Vagina (tissue), 2 donors: ENCODE results near the gene FOXE1. TPM values are rescaled to one million over a fixed set of nuclear protein-coding genes. Genes with fewer than 3 reads are reported as not detected.

Source experiments
- DNase-seq, 2 donors: peaks; one replicate each; pipeline ENCODE4 v3.0.0-alpha.2; 2017; ENCODE audit errors: extremely low spot score in 2 of 2
- H3K27ac ChIP-seq: fragments of 200-600 bp; sonication (generic); one replicate; pipeline ENCODE4 v1.5.1; 2019
- H3K27me3 ChIP-seq: fragments of 200-600 bp; sonication (generic); one replicate; pipeline ENCODE4 v1.5.1; 2019
- H3K36me3 ChIP-seq, 2 donors: fragments of 200-600 bp; sonication (generic); one replicate each; pipeline ENCODE4 v1.5.1; 2017 to 2019
- H3K4me1 ChIP-seq: fragments of 200-600 bp; sonication (generic); one replicate; pipeline ENCODE4 v1.5.1; 2019
- H3K4me3 ChIP-seq, 2 donors: fragments of 200-600 bp; sonication (generic); 1 replicate in 1 of 2; 2 replicates in 1 of 2; pipeline ENCODE4 v1.5.1; 2016 to 2019
- H3K9me3 ChIP-seq: fragments of 200-600 bp; sonication (generic); one replicate; pipeline ENCODE4 v1.5.1; 2019
- POLR2A ChIP-seq, 2 donors: fragments of 450-650 bp; IDR thresholded peaks; one replicate each; pipeline ENCODE4 v1.6.1; 2017; ENCODE audit warnings: antibody characterized with exemption in 2 of 2, mild to moderate bottlenecking in 2 of 2, moderate library complexity in 2 of 2
- POLR2AphosphoS5 ChIP-seq, 2 donors: sonication (generic); formaldehyde crosslinking; IDR thresholded peaks; one replicate each; pipeline ENCODE4 v1.9.0; 2017; ENCODE audit warnings: antibody characterized with exemption in 2 of 2, mild to moderate bottlenecking in 2 of 2, low read depth in 1 of 2; ENCODE audit not compliant: insufficient read depth in 1 of 2
- intact Hi-C: fragments of 100-400 bp; cut with DNase I; formaldehyde crosslinking; loops from one replicate; pipeline ENCODE4 v1.15.1; 2023
- total RNA-seq: library from RNA; depleted of rRNA; stranded (reverse); fragments of >200 nt; gene quantifications from one replicate; pipeline ENCODE4 v1.2.3, GENCODE V29; 2016
- TF ChIP-seq, protein P1 (sequence below), 3 experiments: fragments of 450-650 bp in 2 of 3; fragments of 200-600 bp in 1 of 3; sonication (generic) in 1 of 3; IDR thresholded peaks; one replicate each; pipeline ENCODE4 v1.5.1; 2017 to 2019; ENCODE audit warnings: antibody characterized with exemption in 3 of 3, mild to moderate bottlenecking in 2 of 3, moderate library complexity in 2 of 3

Gene FOXE1
- total RNA-seq, 1 donor from 2014 or later: 7.9 TPM

DNA sequence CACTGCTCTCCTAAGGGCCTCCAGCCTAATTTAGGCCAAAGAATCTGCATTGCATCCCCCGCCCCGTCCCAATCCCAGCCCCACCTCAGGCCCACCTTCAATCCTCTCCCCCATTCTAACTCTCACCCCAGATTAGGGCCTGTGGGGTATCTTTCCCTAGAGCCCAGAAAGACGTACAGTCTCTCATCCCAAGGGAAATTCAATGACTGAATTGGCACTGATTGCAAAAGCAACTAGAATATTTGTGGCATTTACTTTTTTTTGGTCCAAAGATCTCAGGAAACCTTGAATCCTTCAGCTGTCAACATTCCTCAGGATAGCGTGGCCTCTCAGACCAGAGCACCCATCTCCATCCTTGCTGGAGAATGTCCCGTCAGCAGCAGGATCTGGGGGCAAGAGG is 38.7 kb downstream of the FOXE1 start:
- TF ChIP-seq POLR2A (IDR thresholded peaks at IDR 0.05) (no peak), POLR2AphosphoS5 (IDR thresholded peaks at IDR 0.05; ENCODE audit: insufficient read depth in 1 of 2, low read depth in 1 of 2) (no peak)
- TF ChIP-seq, protein P1, sequence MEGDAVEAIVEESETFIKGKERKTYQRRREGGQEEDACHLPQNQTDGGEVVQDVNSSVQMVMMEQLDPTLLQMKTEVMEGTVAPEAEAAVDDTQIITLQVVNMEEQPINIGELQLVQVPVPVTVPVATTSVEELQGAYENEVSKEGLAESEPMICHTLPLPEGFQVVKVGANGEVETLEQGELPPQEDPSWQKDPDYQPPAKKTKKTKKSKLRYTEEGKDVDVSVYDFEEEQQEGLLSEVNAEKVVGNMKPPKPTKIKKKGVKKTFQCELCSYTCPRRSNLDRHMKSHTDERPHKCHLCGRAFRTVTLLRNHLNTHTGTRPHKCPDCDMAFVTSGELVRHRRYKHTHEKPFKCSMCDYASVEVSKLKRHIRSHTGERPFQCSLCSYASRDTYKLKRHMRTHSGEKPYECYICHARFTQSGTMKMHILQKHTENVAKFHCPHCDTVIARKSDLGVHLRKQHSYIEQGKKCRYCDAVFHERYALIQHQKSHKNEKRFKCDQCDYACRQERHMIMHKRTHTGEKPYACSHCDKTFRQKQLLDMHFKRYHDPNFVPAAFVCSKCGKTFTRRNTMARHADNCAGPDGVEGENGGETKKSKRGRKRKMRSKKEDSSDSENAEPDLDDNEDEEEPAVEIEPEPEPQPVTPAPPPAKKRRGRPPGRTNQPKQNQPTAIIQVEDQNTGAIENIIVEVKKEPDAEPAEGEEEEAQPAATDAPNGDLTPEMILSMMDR (IDR thresholded peaks at IDR 0.05): no peak
- intact Hi-C loops: no loop called here
- H3K27ac ChIP-seq: no peak overlapping the region
- no peaks in the 10 kb centered on the region for H3K27me3 ChIP-seq
- H3K9me3 ChIP-seq: no peaks in the 10 kb centered on the region
- H3K36me3 ChIP-seq: no peaks in the 10 kb centered on the region
- no peaks in the 10 kb centered on the region for H3K4me1 ChIP-seq
- no peak for DNase-seq
- H3K4me3 ChIP-seq: no peak overlapping the region

DNA sequence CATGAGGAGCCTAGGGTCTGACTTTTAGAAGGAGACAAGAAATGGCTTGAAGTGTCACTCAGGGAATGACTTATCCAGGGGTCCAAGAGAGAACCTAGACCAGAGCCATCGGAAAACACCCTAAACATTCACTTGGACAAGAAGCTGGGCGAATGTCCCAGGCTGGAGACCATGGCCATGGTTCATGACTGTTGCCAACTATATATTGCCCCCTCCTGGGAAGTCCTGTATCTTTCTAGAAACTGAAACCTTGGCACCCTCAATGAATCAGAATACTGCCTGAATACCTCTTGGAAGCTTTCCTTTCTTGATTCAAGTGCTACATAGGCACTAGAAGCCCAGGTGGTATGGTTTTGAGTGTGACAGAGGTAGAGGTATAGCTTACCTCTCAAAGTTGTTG is 39.4 kb downstream of the FOXE1 start:
- Histone ChIP-seq H3K27me3 (no peaks in the 10 kb centered on the region), H3K36me3 (no peaks in the 10 kb centered on the region), H3K27ac (no peak overlapping the region), H3K4me3 (no peak overlapping the region), H3K9me3 (no peaks in the 10 kb centered on the region), H3K4me1 (no peaks in the 10 kb centered on the region)
- TF ChIP-seq, protein P1 (IDR thresholded peaks at IDR 0.05): no peak
- TF ChIP-seq POLR2A (IDR thresholded peaks at IDR 0.05) (no peak), POLR2AphosphoS5 (IDR thresholded peaks at IDR 0.05; ENCODE audit: insufficient read depth in 1 of 2, low read depth in 1 of 2) (no peak)
- DNase-seq: no peak
- intact Hi-C loops: no loop called here

DNA sequence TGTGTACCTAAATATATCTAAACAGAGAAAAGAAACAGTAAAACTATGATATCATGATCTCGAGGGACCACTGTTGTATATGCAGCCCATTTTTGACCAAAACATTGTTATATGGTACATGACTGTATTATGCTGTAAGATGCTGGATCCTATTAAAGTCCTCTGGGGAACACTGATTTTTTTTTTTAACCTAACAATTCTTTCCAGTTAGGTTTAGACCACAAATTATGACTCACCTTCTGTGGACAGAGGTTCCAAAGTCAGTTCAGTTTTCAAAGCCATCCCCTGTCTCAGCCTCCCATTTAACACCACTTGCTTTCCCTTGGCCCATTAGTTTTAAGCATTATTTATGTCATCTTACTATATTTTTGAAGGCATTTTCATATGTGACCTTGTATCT is 42.2 kb downstream of the FOXE1 start:
- Histone ChIP-seq H3K27me3 (no peaks in the 10 kb centered on the region), H3K9me3 (no peaks in the 10 kb centered on the region), H3K4me1 (peaks cover 4% of the 10 kb centered on the region), H3K4me3 (no peak overlapping the region), H3K36me3 (no peaks in the 10 kb centered on the region), H3K27ac (no peak overlapping the region)
- DNase-seq: no peak
- TF ChIP-seq, protein P1 (IDR thresholded peaks at IDR 0.05): no peak
- TF ChIP-seq POLR2AphosphoS5 (IDR thresholded peaks at IDR 0.05; ENCODE audit: insufficient read depth in 1 of 2, low read depth in 1 of 2) (no peak), POLR2A (IDR thresholded peaks at IDR 0.05) (no peak)
- intact Hi-C loops: no loop called here

DNA sequence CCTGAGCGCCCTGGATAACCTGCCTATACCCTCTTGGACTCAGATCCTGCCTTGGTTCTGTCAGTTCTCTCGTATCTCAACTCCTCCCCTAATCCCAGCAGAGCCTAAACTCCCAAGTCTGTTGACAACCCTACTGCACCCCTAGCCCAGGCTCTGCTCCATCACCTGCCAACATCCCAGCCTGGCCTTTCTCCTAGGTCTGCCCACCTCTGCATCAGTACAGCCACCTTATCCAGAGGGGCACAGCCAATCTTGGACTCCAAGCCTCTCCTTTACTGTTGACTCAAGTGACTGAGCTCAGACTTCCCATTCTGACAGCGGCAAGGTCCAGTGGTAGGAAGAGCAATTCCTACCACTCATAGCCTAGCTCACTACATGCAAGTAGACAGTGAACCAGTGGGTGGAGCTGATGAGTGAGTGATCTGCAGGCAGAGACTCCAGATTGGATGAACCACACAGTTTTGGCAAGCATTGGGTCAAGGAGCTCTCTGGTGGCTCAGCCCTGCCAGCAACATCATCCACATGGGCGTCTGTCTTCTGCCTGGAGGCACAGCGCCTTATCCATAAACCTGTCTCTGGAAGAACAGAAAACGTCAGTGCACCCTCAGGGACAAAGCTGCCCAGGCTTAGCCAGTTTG is 42.8 kb downstream of the FOXE1 start:
- Histone ChIP-seq H3K27ac (no peak overlapping the region), H3K27me3 (no peaks in the 10 kb centered on the region), H3K36me3 (no peaks in the 10 kb centered on the region), H3K9me3 (no peaks in the 10 kb centered on the region), H3K4me3 (no peak overlapping the region), H3K4me1 (peaks cover 10% of the 10 kb centered on the region)
- no peak for TF ChIP-seq POLR2A (IDR thresholded peaks at IDR 0.05)
- TF ChIP-seq POLR2AphosphoS5 (IDR thresholded peaks at IDR 0.05; ENCODE audit: insufficient read depth in 1 of 2, low read depth in 1 of 2): no peak
- TF ChIP-seq, protein P1 (IDR thresholded peaks at IDR 0.05): no peak
- intact Hi-C loops: no loop called here
- no peak for DNase-seq

DNA sequence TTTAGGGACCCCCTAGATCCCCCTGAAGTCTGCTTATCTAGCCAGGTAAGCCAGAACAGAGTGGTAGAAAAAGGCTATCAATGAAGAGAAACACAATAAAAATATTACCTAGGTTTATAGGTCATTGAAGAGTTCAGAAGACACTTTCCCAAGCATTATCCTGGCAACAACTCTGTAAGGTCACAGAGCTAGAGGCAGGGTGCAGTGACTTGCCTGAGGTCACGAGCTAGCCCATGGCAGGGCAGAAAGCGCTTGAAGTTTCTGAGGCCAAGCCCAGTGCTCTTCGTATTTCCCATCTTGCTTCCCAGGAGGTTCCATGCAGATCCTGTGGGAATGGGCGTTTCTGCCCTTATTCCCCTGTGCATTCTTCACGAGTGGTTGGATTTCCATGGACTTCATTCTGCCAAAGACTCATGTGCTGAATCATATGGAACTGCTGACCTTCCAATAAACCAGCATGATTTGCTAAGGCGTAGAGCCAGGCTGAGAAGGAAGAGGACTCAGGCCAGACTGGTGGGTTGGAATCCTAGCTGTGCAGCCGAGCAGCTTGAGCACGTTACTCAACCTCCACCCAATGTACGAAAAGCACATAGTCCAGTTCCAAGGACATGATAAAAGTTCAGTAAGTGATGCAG is 47.2 kb downstream of the FOXE1 start:
- H3K36me3 ChIP-seq: peaks cover 0 to 9% of the 10 kb centered on the region in 2 donors
- no peak for TF ChIP-seq POLR2A (IDR thresholded peaks at IDR 0.05)
- no peak for TF ChIP-seq POLR2AphosphoS5 (IDR thresholded peaks at IDR 0.05; ENCODE audit: insufficient read depth in 1 of 2, low read depth in 1 of 2)
- TF ChIP-seq, protein P1 (IDR thresholded peaks at IDR 0.05): no peak

More for the DNA sequence above, 47.2 kb downstream of the FOXE1 start:
- H3K9me3 ChIP-seq: no peaks in the 10 kb centered on the region
- H3K4me3 ChIP-seq: no peak overlapping the region
- intact Hi-C loops: loop anchor here (5.0 kb wide), 1 partner anchor 188 kb away; no protein-coding TSS in a partner anchor
- no peaks in the 10 kb centered on the region for H3K27me3 ChIP-seq
- H3K27ac ChIP-seq: no peak overlapping the region
- no peak for DNase-seq
- peaks cover 11% of the 10 kb centered on the region for H3K4me1 ChIP-seq
